Esophagus squamous epithelium (tissue), 4 donors: Measurements from ENCODE around the gene FBXW11.

Experiments
- POLR2A ChIP-seq, 4 donors: fragments of 450-650 bp; IDR thresholded peaks; one replicate each; pipeline ENCODE4 v1.6.1; 2017; ENCODE audit warnings: antibody characterized with exemption in 4 of 4, mild to moderate bottlenecking in 4 of 4, moderate library complexity in 3 of 4
- TF ChIP-seq, protein P1 (sequence below), 6 experiments: fragments of 450-650 bp in 4 of 6; fragments of 200-600 bp in 2 of 6; sonication (generic) in 2 of 6; IDR thresholded peaks; one replicate each; pipeline ENCODE4 v1.5.1; 2016 to 2019; ENCODE audit warnings: antibody characterized with exemption in 6 of 6, mild to moderate bottlenecking in 4 of 6, moderate library complexity in 4 of 6

DNA sequence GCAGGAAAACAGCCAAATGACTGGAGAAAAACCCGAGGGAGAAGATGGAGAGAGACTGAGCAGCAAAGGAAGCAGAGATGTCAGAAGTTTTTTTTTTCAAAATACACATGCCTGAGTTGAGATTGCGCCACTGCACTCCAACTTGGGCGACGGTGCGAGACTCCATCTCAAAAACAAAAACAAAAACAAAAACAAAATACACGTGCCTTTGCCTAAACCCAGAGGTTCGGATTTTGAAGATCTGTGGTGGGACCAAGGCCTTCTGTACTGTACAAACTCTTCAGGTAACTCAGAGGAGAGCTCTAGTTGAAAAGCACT lies 38.8 kb upstream of the FBXW11 start:
- TF ChIP-seq, protein P1, sequence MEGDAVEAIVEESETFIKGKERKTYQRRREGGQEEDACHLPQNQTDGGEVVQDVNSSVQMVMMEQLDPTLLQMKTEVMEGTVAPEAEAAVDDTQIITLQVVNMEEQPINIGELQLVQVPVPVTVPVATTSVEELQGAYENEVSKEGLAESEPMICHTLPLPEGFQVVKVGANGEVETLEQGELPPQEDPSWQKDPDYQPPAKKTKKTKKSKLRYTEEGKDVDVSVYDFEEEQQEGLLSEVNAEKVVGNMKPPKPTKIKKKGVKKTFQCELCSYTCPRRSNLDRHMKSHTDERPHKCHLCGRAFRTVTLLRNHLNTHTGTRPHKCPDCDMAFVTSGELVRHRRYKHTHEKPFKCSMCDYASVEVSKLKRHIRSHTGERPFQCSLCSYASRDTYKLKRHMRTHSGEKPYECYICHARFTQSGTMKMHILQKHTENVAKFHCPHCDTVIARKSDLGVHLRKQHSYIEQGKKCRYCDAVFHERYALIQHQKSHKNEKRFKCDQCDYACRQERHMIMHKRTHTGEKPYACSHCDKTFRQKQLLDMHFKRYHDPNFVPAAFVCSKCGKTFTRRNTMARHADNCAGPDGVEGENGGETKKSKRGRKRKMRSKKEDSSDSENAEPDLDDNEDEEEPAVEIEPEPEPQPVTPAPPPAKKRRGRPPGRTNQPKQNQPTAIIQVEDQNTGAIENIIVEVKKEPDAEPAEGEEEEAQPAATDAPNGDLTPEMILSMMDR (IDR thresholded peaks at IDR 0.05): no peak
- TF ChIP-seq POLR2A (IDR thresholded peaks at IDR 0.05): no peak
